ENCODE measurements around the gene TSC2. TPM values are rescaled to one million over a fixed set of nuclear protein-coding genes. Genes with fewer than 3 reads are reported as not detected.
A peak's percentile ranks its signal among the peaks of the same experiment; 100 is the strongest.

TSC2 gene
- total and polyA plus RNA-seq, 2 of the 13 experiments (the other 11 are each of a cell fraction or from before 2014, with no cell fraction given): 19.6 to 40.4 TPM

- TF ChIP-seq ZNF407 (CRISPR knock-in tag; IDR thresholded peaks at IDR 0.05; ENCODE audit: not compliant biosample characterization) (peak; percentile 56), CBFB (CRISPR knock-in tag; IDR thresholded peaks at IDR 0.05) (0 out of 2 replicates have a peak, but pooled peaks have one; percentile 20), ZNF646 (CRISPR knock-in tag; IDR thresholded peaks at IDR 0.05) (no peak), ZNF12 (CRISPR knock-in tag; IDR thresholded peaks at IDR 0.05) (no peak), SAP130 (CRISPR knock-in tag; IDR thresholded peaks at IDR 0.05; ENCODE audit: low read depth) (peak; percentile 92), ZNF230 (CRISPR knock-in tag; IDR thresholded peaks at IDR 0.05) (no peak), ARNT2 (CRISPR knock-in tag; IDR thresholded peaks at IDR 0.05; ENCODE audit: low read depth) (0 out of 2 replicates have a peak, but pooled peaks have one; percentile 37), DR1 (CRISPR knock-in tag; IDR thresholded peaks at IDR 0.05) (0 out of 2 replicates have a peak, but pooled peaks have one; percentile 34), PATZ1 (CRISPR knock-in tag; IDR thresholded peaks at IDR 0.05) (peak; percentile 79), GABPB1 (CRISPR knock-in tag; IDR thresholded peaks at IDR 0.05) (peak; percentile 76), PRMT3 (CRISPR knock-in tag; IDR thresholded peaks at IDR 0.05; ENCODE audit: borderline replicate concordance, low read depth) (no peak)
These were observed 43.8 kb upstream of the TSC2 start (continued) for GRCh38 chr16:2003827-2004641.
